HEK293 (cell line): Measurements from ENCODE around the gene GRB10.

Experiments used
- CTCF ChIP-seq: fragments of 450-650 bp; formaldehyde crosslinking; IDR thresholded peaks from 2 replicates; pipeline ENCODE4 v1.5.1; 2016; ENCODE audit warnings: missing biosample characterization, missing genetic modification characterization
- GLIS2 ChIP-seq: fragments of 450-650 bp; formaldehyde crosslinking; IDR thresholded peaks from 2 replicates; pipeline ENCODE4 v1.5.1; 2016; ENCODE audit warnings: missing biosample characterization, missing genetic modification characterization
- ZNF184 ChIP-seq: fragments of 450-650 bp; IDR thresholded peaks from 2 replicates; pipeline ENCODE4 v1.5.1; 2018; ENCODE audit warnings: missing biosample characterization, mild to moderate bottlenecking, missing genetic modification characterization
- ZNF324 ChIP-seq: fragments of 450-650 bp; formaldehyde crosslinking; IDR thresholded peaks from 2 replicates; pipeline ENCODE4 v1.5.1; 2016; ENCODE audit warnings: missing biosample characterization, missing genetic modification characterization
- ZNF596 ChIP-seq: fragments of 450-650 bp; IDR thresholded peaks from 2 replicates; pipeline ENCODE4 v1.5.0; 2018; ENCODE audit warnings: missing biosample characterization, mild to moderate bottlenecking, missing genetic modification characterization, moderate library complexity
- ZSCAN30 ChIP-seq: fragments of 450-650 bp; IDR thresholded peaks from 2 replicates; pipeline ENCODE4 v1.5.1; 2018; ENCODE audit warnings: missing biosample characterization, mild to moderate bottlenecking, missing genetic modification characterization, moderate library complexity
- TF ChIP-seq, protein P1 (sequence below): sonication (generic); formaldehyde crosslinking; IDR thresholded peaks from 2 replicates; pipeline ENCODE4 v1.8.1; 2022; ENCODE audit warnings: mild to moderate bottlenecking, moderate library complexity, missing genetic modification reagents
- TF ChIP-seq, protein P2 (sequence below): fragments of 450-650 bp; formaldehyde crosslinking; IDR thresholded peaks from 2 replicates; pipeline ENCODE4 v1.5.1; 2016; ENCODE audit warnings: missing biosample characterization, missing genetic modification characterization

DNA sequence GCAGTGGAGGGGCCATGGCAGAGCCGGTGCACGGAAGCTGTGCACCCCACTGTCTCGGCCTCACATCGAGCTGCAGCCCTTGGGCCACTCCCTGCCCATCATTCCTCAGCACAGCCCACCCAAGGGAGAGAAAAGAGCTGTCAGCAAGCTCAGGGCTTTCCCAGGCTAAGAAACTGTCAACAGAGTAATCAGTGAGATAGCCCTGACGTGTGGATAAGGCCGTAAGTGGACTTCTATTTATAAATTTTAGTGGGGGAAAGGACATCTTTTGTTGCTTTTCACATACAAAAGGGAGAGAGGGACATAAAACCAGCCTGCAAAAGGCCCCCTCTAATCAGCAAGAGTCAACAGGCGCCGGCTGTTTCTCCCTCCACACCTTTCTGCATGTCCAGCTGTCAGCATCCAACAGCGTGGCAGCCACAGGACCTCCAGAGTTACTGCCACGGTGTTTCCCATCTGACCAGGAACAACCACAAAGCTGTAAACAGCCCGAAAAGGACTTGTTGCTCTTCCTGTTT, 160.7 kb downstream of the GRB10 start:
- TF ChIP-seq GLIS2 (tag by site-specific recombination) = no peak
- TF ChIP-seq, protein P1, sequence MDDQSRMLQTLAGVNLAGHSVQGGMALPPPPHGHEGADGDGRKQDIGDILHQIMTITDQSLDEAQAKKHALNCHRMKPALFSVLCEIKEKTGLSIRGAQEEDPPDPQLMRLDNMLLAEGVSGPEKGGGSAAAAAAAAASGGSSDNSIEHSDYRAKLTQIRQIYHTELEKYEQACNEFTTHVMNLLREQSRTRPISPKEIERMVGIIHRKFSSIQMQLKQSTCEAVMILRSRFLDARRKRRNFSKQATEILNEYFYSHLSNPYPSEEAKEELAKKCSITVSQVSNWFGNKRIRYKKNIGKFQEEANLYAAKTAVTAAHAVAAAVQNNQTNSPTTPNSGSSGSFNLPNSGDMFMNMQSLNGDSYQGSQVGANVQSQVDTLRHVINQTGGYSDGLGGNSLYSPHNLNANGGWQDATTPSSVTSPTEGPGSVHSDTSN (CRISPR knock-in tag) = no peak
- TF ChIP-seq CTCF (tag by site-specific recombination) = no peak
- no peak for TF ChIP-seq ZNF324
- TF ChIP-seq, protein P2, sequence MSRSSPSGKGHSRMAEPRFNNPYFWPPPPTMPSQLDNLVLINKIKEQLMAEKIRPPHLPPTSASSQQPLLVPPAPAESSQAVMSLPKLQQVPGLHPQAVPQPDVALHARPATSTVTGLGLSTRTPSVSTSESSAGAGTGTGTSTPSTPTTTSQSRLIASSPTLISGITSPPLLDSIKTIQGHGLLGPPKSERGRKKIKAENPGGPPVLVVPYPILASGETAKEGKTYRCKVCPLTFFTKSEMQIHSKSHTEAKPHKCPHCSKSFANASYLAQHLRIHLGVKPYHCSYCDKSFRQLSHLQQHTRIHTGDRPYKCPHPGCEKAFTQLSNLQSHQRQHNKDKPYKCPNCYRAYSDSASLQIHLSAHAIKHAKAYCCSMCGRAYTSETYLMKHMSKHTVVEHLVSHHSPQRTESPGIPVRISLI (tag by site-specific recombination) = no peak
- TF ChIP-seq ZNF184 (tag by site-specific recombination) = no peak
- no peak for TF ChIP-seq ZNF596 (tag by site-specific recombination)
- no peak for TF ChIP-seq ZSCAN30
